Measurements from ENCODE around the gene FIS1.
"Not testable (repeated sequence)": the region's sequence is repeated elsewhere in the genome, so short reads cannot be mapped to it uniquely, and the experiment has no call there.

Gene FIS1

GRCh38 chr7:101269664-101270063 lies 24.8 kb upstream of the FIS1 start:
- TF ChIP-seq EZH2phosphoT487 (IDR thresholded peaks at IDR 0.05; ENCODE audit: borderline replicate concordance, low read length) (no peak), CTCF (IDR thresholded peaks at IDR 0.05; ENCODE audit: low read depth, low read length, poor library complexity, severe bottlenecking) (no peak)
- H3K4me2 ChIP-seq (ENCODE audit: low read length): no peak overlapping the region
- H3K9me2 ChIP-seq (replicated peaks; ENCODE audit: control insufficient read depth, low read length): no peaks in the 10 kb centered on the region
- no peaks in the 10 kb centered on the region for H3K36me3 ChIP-seq (ENCODE audit: control insufficient read depth, low read length)
- H3F3A ChIP-seq (ENCODE audit: control insufficient read depth, insufficient read depth): no peaks in the 10 kb centered on the region
- H3K27ac ChIP-seq (ENCODE audit: low read depth, low read length): no peak overlapping the region
- H4K20me1 ChIP-seq (ENCODE audit: control insufficient read depth, insufficient read depth, low read depth, low read length): no peaks in the 10 kb centered on the region
- H3K4me1 ChIP-seq (ENCODE audit: control insufficient read depth, low read length): no peaks in the 10 kb centered on the region
- H3K79me2 ChIP-seq (ENCODE audit: control insufficient read depth, low read length): no peaks in the 10 kb centered on the region
- H3K4me3 ChIP-seq (ENCODE audit: low read length): no peak overlapping the region
- no peaks in the 10 kb centered on the region for H3K9me3 ChIP-seq (ENCODE audit: control insufficient read depth, insufficient read depth, low read length)
- H3K27me3 ChIP-seq (ENCODE audit: control insufficient read depth, low read length): peaks cover 21% of the 10 kb centered on the region

- Histone ChIP-seq H3K27me3 (ENCODE audit: control insufficient read depth, low read length) (peaks cover 7% of the 10 kb centered on the region; the same call in 1 of the 2 replicates), H3K27ac (ENCODE audit: low read depth, low read length) (no peak overlapping the region), H3K4me1 (ENCODE audit: control insufficient read depth, low read length) (no peaks in the 10 kb centered on the region), H3K9me3 (ENCODE audit: control insufficient read depth, insufficient read depth, low read length) (no peaks in the 10 kb centered on the region), H3K4me2 (ENCODE audit: low read length) (no peak overlapping the region), H3K9me2 (replicated peaks; ENCODE audit: control insufficient read depth, low read length) (no peaks in the 10 kb centered on the region), H3K4me3 (ENCODE audit: low read length) (no peak overlapping the region), H3K79me2 (ENCODE audit: control insufficient read depth, low read length) (no peaks in the 10 kb centered on the region), H3F3A (ENCODE audit: control insufficient read depth, insufficient read depth) (no peaks in the 10 kb centered on the region), H4K20me1 (ENCODE audit: control insufficient read depth, insufficient read depth, low read depth, low read length) (no peaks in the 10 kb centered on the region), H3K36me3 (ENCODE audit: control insufficient read depth, low read length) (no peaks in the 10 kb centered on the region)
- no peak for TF ChIP-seq EZH2phosphoT487 (IDR thresholded peaks at IDR 0.05; ENCODE audit: borderline replicate concordance, low read length)
- TF ChIP-seq CTCF (IDR thresholded peaks at IDR 0.05; ENCODE audit: low read depth, low read length, poor library complexity, severe bottlenecking): no peak
Measured at GRCh38 chr7:101265622-101266516, 21.0 kb upstream of the FIS1 start.

- not testable (repeated sequence) for H3K9me3 ChIP-seq (ENCODE audit: control insufficient read depth, insufficient read depth, low read length); H3K27me3 ChIP-seq (ENCODE audit: control insufficient read depth, low read length); H3K79me2 ChIP-seq (ENCODE audit: control insufficient read depth, low read length); H3K4me1 ChIP-seq (ENCODE audit: control insufficient read depth, low read length); H3F3A ChIP-seq (ENCODE audit: control insufficient read depth, insufficient read depth); H3K4me2 ChIP-seq (ENCODE audit: low read length); H3K9me2 ChIP-seq (replicated peaks; ENCODE audit: control insufficient read depth, low read length); H3K27ac ChIP-seq (ENCODE audit: low read depth, low read length); H4K20me1 ChIP-seq (ENCODE audit: control insufficient read depth, insufficient read depth, low read depth, low read length); H3K4me3 ChIP-seq (ENCODE audit: low read length); H3K36me3 ChIP-seq (ENCODE audit: control insufficient read depth, low read length)
Measured at GRCh38 chr7:101264102-101264706, 19.3 kb upstream of the FIS1 start.

GRCh38 chr7:101258243-101258731 lies 13.4 kb upstream of the FIS1 start:
- no peaks in the 10 kb centered on the region for H3K4me1 ChIP-seq (ENCODE audit: control insufficient read depth, low read length)
- TF ChIP-seq EZH2phosphoT487 (IDR thresholded peaks at IDR 0.05; ENCODE audit: borderline replicate concordance, low read length) (no peak), CTCF (IDR thresholded peaks at IDR 0.05; ENCODE audit: low read depth, low read length, poor library complexity, severe bottlenecking) (no peak)
- peaks cover 21% of the 10 kb centered on the region for H3K27me3 ChIP-seq (ENCODE audit: control insufficient read depth, low read length)
- no peaks in the 10 kb centered on the region for H3K9me3 ChIP-seq (ENCODE audit: control insufficient read depth, insufficient read depth, low read length)
- H3K79me2 ChIP-seq (ENCODE audit: control insufficient read depth, low read length): no peaks in the 10 kb centered on the region
- H3K27ac ChIP-seq (ENCODE audit: low read depth, low read length): no peak overlapping the region
- H3K36me3 ChIP-seq (ENCODE audit: control insufficient read depth, low read length): no peaks in the 10 kb centered on the region
- no peak overlapping the region for H3K4me3 ChIP-seq (ENCODE audit: low read length)
- no peaks in the 10 kb centered on the region for H3K9me2 ChIP-seq (replicated peaks; ENCODE audit: control insufficient read depth, low read length)
- H3K4me2 ChIP-seq (ENCODE audit: low read length): no peak overlapping the region
- H4K20me1 ChIP-seq (ENCODE audit: control insufficient read depth, insufficient read depth, low read depth, low read length): no peaks in the 10 kb centered on the region
- H3F3A ChIP-seq (ENCODE audit: control insufficient read depth, insufficient read depth): no peaks in the 10 kb centered on the region
